Parathyroid adenoma (tissue), 2 donors: Measurements from ENCODE around the gene BUD13.

ENCODE experiments used
- H2AFZ ChIP-seq: fragments of 300-600 bp; sonication (generic); one replicate; pipeline ENCODE4 v1.7.0; 2017; ENCODE audit warnings: antibody characterized with exemption, mild to moderate bottlenecking
- H3K27ac ChIP-seq: fragments of 300-600 bp; sonication (generic); one replicate; pipeline ENCODE4 v1.7.0; 2017
- H3K27me3 ChIP-seq: fragments of 300-600 bp; sonication (generic); one replicate; pipeline ENCODE4 v1.7.0; 2017; ENCODE audit warnings: low read length; ENCODE audit not compliant: control insufficient read depth, insufficient read depth
- H3K36me3 ChIP-seq: fragments of 300-600 bp; sonication (generic); one replicate; pipeline ENCODE4 v1.7.0; 2017; ENCODE audit warnings: low read length; ENCODE audit not compliant: control insufficient read depth, insufficient read depth
- H3K4me1 ChIP-seq: fragments of 300-600 bp; sonication (generic); one replicate; pipeline ENCODE4 v1.7.0; 2017; ENCODE audit warnings: control low read depth
- H3K4me2 ChIP-seq: fragments of 300-600 bp; sonication (generic); one replicate; pipeline ENCODE4 v1.7.0; 2017; ENCODE audit warnings: low read length
- H3K4me3 ChIP-seq: fragments of 300-600 bp; sonication (generic); one replicate; pipeline ENCODE4 v1.7.0; 2017; ENCODE audit warnings: low read depth, low read length
- H3K79me2 ChIP-seq: fragments of 300-600 bp; sonication (generic); one replicate; pipeline ENCODE4 v1.7.0; 2017; ENCODE audit warnings: control low read depth
- H3K9ac ChIP-seq: fragments of 300-600 bp; sonication (generic); one replicate; pipeline ENCODE4 v1.7.0; 2017; ENCODE audit warnings: mild to moderate bottlenecking
- H3K9me3 ChIP-seq: fragments of 300-600 bp; sonication (generic); one replicate; pipeline ENCODE4 v1.7.0; 2017; ENCODE audit warnings: low read length; ENCODE audit not compliant: control insufficient read depth
- TF ChIP-seq, protein P1 (sequence below): fragments of 300-600 bp; sonication (generic); IDR thresholded peaks from one replicate; pipeline ENCODE4 v1.7.0; 2017; ENCODE audit warnings: antibody characterized with exemption, mild to moderate bottlenecking
- donor health status: primary hyperparathyroidism.

Gene BUD13

GRCh38 chr11:116790167-116791001 lies 17.6 kb upstream of the BUD13 start:
- Histone ChIP-seq H3K9ac (no peak overlapping the region), H3K36me3 (no peaks in the 10 kb centered on the region), H3K4me3 (no peak overlapping the region), H3K27me3 (no peaks in the 10 kb centered on the region), H3K79me2 (no peaks in the 10 kb centered on the region), H3K27ac (no peak overlapping the region), H3K4me1 (no peaks in the 10 kb centered on the region), H3K9me3 (no peaks in the 10 kb centered on the region), H2AFZ (no peak overlapping the region), H3K4me2 (no peak overlapping the region)
- TF ChIP-seq, protein P1, sequence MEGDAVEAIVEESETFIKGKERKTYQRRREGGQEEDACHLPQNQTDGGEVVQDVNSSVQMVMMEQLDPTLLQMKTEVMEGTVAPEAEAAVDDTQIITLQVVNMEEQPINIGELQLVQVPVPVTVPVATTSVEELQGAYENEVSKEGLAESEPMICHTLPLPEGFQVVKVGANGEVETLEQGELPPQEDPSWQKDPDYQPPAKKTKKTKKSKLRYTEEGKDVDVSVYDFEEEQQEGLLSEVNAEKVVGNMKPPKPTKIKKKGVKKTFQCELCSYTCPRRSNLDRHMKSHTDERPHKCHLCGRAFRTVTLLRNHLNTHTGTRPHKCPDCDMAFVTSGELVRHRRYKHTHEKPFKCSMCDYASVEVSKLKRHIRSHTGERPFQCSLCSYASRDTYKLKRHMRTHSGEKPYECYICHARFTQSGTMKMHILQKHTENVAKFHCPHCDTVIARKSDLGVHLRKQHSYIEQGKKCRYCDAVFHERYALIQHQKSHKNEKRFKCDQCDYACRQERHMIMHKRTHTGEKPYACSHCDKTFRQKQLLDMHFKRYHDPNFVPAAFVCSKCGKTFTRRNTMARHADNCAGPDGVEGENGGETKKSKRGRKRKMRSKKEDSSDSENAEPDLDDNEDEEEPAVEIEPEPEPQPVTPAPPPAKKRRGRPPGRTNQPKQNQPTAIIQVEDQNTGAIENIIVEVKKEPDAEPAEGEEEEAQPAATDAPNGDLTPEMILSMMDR, result no peak

GRCh38 chr11:116788975-116789374 lies 16.2 kb upstream of the BUD13 start:
- TF ChIP-seq, protein P1, result no peak
- H2AFZ ChIP-seq, result no peak overlapping the region
- H3K27me3 ChIP-seq, result no peaks in the 10 kb centered on the region
- no peak overlapping the region for H3K4me3 ChIP-seq
- H3K27ac ChIP-seq, result no peak overlapping the region
- H3K9me3 ChIP-seq, result no peaks in the 10 kb centered on the region
- no peak overlapping the region for H3K9ac ChIP-seq
- no peaks in the 10 kb centered on the region for H3K79me2 ChIP-seq
- no peaks in the 10 kb centered on the region for H3K4me1 ChIP-seq
- no peak overlapping the region for H3K4me2 ChIP-seq
- H3K36me3 ChIP-seq, result no peaks in the 10 kb centered on the region

DNA sequence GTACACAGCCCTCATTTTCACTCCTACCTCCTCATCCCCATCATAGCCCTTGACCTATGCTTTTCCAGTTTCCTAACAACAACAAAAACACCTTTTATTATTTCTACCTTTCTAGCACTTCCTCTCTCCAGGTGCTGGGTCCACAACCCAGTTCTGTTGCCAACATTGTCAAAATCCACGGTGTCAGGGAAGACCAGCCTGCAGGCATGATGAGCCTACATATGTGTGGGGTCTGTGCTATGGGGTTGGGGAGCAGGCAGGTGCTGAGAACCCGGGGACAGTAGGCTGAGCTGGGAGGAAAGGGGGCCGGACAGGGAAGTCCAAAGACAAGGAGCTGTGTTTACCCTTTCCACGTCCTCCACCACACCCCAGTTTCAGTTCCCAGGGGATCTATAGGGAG lies 15.7 kb upstream of the BUD13 start:
- H3K4me1 ChIP-seq, result no peaks in the 10 kb centered on the region
- H3K36me3 ChIP-seq, result no peaks in the 10 kb centered on the region
- H3K27me3 ChIP-seq, result no peaks in the 10 kb centered on the region
- TF ChIP-seq, protein P1, result no peak
- no peaks in the 10 kb centered on the region for H3K9me3 ChIP-seq
- peak overlapping the region; percentile 97 for H2AFZ ChIP-seq
- peak overlapping the region; percentile 62 for H3K27ac ChIP-seq
- H3K4me2 ChIP-seq, result peak overlapping the region; percentile 91
- H3K79me2 ChIP-seq, result no peaks in the 10 kb centered on the region
- H3K4me3 ChIP-seq, result peak overlapping the region; percentile 75
- no peak overlapping the region for H3K9ac ChIP-seq

GRCh38 chr11:116787786-116788486 lies 15.1 kb upstream of the BUD13 start, which contains the start of gene ZPR1:
Gene ZPR1, minus strand, starts transcription at chr11:116788023. Its CDS starts 33 bp downstream, at chr11:116787990.
- no peaks in the 10 kb centered on the region for H3K79me2 ChIP-seq
- peak within 1 kb of the TSS; percentile 75 for H3K4me3 ChIP-seq
- H3K4me1 ChIP-seq, result no peaks in the 10 kb centered on the region
- H3K9me3 ChIP-seq, result no peaks in the 10 kb centered on the region
- TF ChIP-seq, protein P1, result no peak
- no peak within 1 kb of the TSS for H3K9ac ChIP-seq
- peak within 1 kb of the TSS; percentile 91 for H3K4me2 ChIP-seq
- no peaks in the 10 kb centered on the region for H3K27me3 ChIP-seq
- H3K27ac ChIP-seq, result peak within 1 kb of the TSS; percentile 62
- H3K36me3 ChIP-seq, result no peaks in the 10 kb centered on the region
- peak within 1 kb of the TSS; percentile 97 for H2AFZ ChIP-seq
